ENCODE data around the gene NGF. TPM values are rescaled to one million over a fixed set of nuclear protein-coding genes. Genes with fewer than 3 reads are reported as not detected.

The NGF gene
- total and polyA plus RNA-seq, 2 of the 8 experiments (the other 6 are each of a cell fraction or from before 2014, with no cell fraction given), result 1.6 TPM; not detected in 1

DNA sequence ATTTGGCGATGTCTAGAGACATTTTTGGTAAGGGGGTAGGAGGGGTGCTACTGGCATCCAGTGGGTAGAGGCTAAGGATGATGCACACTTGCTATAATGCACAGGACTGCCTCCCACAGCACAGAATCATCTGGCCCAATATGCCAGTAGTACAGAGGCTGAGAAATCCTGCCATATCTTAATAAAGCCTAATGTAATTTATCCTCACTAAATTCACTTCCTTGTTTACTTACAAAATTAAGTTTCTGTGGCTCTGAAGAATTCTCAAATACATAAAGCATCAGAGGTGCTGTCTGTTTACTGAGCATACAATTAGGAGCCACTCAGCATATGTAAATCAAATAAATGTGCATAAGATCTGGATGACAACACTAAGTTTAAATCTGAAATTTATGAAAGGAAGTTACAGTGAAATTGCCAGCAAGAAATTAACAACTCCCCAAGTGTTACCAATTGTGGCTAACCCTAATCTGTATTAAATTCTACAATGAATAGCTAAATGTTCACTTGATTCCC is 26.5 kb downstream of the NGF start:
- Histone ChIP-seq H3K27me3 (replicated peaks in 1 of 4; ENCODE audit: control insufficient read depth in 3 of 4, extremely low read depth in 1 of 4, insufficient read depth in 3 of 4, low read length in 3 of 4) (no peaks in the 10 kb centered on the region), H3K79me1 (ENCODE audit: low read depth, low read length) (no peaks in the 10 kb centered on the region), H2BK12ac (ENCODE audit: low read depth, low read length) (no peak overlapping the region), H3K14ac (ENCODE audit: insufficient read length) (no peak overlapping the region), H2AK5ac (ENCODE audit: low read depth, low read length) (no peak overlapping the region), H3K4me3 (ENCODE audit: extremely low read depth in 1 of 4, insufficient read depth in 2 of 4, low read depth in 3 of 4, low read length in 4 of 4) (no peak overlapping the region), H3K4ac (replicated peaks; ENCODE audit: insufficient read length, low read depth, low read length) (no peak overlapping the region), H4K8ac (ENCODE audit: extremely low read depth, insufficient read depth, low read length) (no peak overlapping the region), H3K23ac (ENCODE audit: insufficient read length) (no peak overlapping the region), H3K79me2 (ENCODE audit: control insufficient read depth in 1 of 2, insufficient read depth in 2 of 2, low read length in 2 of 2) (no peaks in the 10 kb centered on the region), H2BK15ac (ENCODE audit: low read length) (no peak overlapping the region), H3K9ac (replicated peaks in 1 of 4; ENCODE audit: extremely low read depth in 1 of 4, low read depth in 3 of 4, low read length in 3 of 4) (no peak overlapping the region), H3K36me3 (ENCODE audit: control insufficient read depth in 2 of 4, insufficient read depth in 4 of 4, low read length in 3 of 4) (no peaks in the 10 kb centered on the region), H3K4me1 (replicated peaks in 1 of 4; ENCODE audit: control insufficient read depth in 3 of 4, insufficient read depth in 4 of 4, low read length in 3 of 4) (no peaks in the 10 kb centered on the region), H3K9me3 (ENCODE audit: insufficient read depth in 2 of 2, low read depth in 1 of 2, low read length in 1 of 2) (no peaks in the 10 kb centered on the region), H3K23me2 (ENCODE audit: low read depth, low read length) (no peaks in the 10 kb centered on the region), H4K20me1 (replicated peaks in 1 of 2; ENCODE audit: control insufficient read depth in 1 of 2, insufficient read depth in 2 of 2, low read length in 2 of 2) (no peaks in the 10 kb centered on the region), H2BK5ac (ENCODE audit: low read depth, low read length) (no peak overlapping the region), H3K27ac (ENCODE audit: low read depth, low read length) (no peak overlapping the region), H4K91ac (replicated peaks; ENCODE audit: insufficient read length, low read length) (no peak overlapping the region), H3K4me2 (ENCODE audit: insufficient read depth in 1 of 2, low read depth in 2 of 2, low read length in 2 of 2) (no peak overlapping the region), H4K5ac (ENCODE audit: insufficient read length, low read depth, low read length) (no peak overlapping the region), H3K56ac (replicated peaks; ENCODE audit: insufficient read length, low read depth, low read length) (no peak overlapping the region), H2BK20ac (ENCODE audit: low read length) (no peak overlapping the region), H2AFZ (ENCODE audit: low read length) (no peak overlapping the region), H3K18ac (ENCODE audit: extremely low read depth, low read length) (no peak overlapping the region), H2BK120ac (replicated peaks; ENCODE audit: low read depth, low read length) (no peak overlapping the region)
- no peak for FAIRE-seq
- WGBS, 2 experiments (ENCODE audit: extremely low coverage in 1 of 2, insufficient coverage in 1 of 2, insufficient read length in 1 of 2, insufficient replicate concordance in 2 of 2, low coverage in 1 of 2, low lambda C conversion rate in 2 of 2, missing lambda C conversion rate in 1 of 2), result 82% methylated on average over 1 of the region's 1 CpG; no CpG with 5 or more reads in 1 of the 2 experiments
- CTCF ChIA-PET (ENCODE audit: partially characterized antibody), result interaction anchor here (0.8 to 1.3 kb wide), 3 partner anchors 11 to 195 kb away, joined by 3 to 7 read pairs (median 3); no protein-coding TSS in a partner anchor
- DNase-seq (ENCODE audit: low read depth in 1 of 2, low spot score in 2 of 2), result no peak
- POLR2A ChIA-PET (ENCODE audit: partially characterized antibody), result no interaction called here
- TF ChIP-seq, protein P1, sequence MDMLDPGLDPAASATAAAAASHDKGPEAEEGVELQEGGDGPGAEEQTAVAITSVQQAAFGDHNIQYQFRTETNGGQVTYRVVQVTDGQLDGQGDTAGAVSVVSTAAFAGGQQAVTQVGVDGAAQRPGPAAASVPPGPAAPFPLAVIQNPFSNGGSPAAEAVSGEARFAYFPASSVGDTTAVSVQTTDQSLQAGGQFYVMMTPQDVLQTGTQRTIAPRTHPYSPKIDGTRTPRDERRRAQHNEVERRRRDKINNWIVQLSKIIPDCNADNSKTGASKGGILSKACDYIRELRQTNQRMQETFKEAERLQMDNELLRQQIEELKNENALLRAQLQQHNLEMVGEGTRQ (IDR thresholded peaks at IDR 0.05; ENCODE audit: low read length), result no peak
- TF ChIP-seq RNF2 (IDR thresholded peaks at IDR 0.05; ENCODE audit: borderline replicate concordance, low read depth, low read length, missing control alignments, poor library complexity, severe bottlenecking) (no peak), HDAC2 (IDR thresholded peaks at IDR 0.05; ENCODE audit: borderline replicate concordance in 1 of 2, low read depth in 2 of 2, low read length in 2 of 2) (no peak), TBP (IDR thresholded peaks at IDR 0.05; ENCODE audit: low read depth, low read length) (no peak), TAF7 (optimal IDR thresholded peaks at IDR 0.05; ENCODE audit: borderline replicate concordance, low read depth, low read length) (no peak), BACH1 (IDR thresholded peaks at IDR 0.05; ENCODE audit: low read length) (no peak), KDM5A (IDR thresholded peaks at IDR 0.05; ENCODE audit: low read length) (no peak), SUZ12 (IDR thresholded peaks at IDR 0.05; ENCODE audit: low read length) (no peak)
- TF ChIP-seq, protein P2, sequence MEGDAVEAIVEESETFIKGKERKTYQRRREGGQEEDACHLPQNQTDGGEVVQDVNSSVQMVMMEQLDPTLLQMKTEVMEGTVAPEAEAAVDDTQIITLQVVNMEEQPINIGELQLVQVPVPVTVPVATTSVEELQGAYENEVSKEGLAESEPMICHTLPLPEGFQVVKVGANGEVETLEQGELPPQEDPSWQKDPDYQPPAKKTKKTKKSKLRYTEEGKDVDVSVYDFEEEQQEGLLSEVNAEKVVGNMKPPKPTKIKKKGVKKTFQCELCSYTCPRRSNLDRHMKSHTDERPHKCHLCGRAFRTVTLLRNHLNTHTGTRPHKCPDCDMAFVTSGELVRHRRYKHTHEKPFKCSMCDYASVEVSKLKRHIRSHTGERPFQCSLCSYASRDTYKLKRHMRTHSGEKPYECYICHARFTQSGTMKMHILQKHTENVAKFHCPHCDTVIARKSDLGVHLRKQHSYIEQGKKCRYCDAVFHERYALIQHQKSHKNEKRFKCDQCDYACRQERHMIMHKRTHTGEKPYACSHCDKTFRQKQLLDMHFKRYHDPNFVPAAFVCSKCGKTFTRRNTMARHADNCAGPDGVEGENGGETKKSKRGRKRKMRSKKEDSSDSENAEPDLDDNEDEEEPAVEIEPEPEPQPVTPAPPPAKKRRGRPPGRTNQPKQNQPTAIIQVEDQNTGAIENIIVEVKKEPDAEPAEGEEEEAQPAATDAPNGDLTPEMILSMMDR (IDR thresholded peaks at IDR 0.05; ENCODE audit: control extremely low read depth in 1 of 3, insufficient read depth in 1 of 3, low read depth in 1 of 3, low read length in 3 of 3), result no peak

Data from H1 (cell line).